ENCODE results near the gene CDADC1.

CDADC1 gene

DNA sequence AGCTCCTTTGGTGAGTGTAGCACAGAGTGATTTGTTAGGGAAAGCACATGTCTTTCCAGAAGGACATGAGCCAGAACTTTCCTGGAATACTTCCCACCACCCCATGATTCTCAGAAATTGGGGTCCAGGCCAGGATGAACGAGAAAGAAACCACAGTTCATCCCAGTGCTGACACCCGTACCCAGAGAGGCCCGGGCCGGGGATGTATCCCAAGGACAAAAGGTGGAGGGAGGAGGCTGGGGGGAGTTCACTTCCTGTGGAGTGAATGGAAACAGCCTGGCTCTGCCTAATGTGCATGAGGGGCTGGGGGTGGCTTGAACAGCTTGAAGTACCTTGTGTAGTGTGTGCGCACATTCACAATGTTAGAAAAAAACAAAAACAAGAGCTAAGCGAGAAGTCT, 47.5 kb downstream of the CDADC1 start:
- DNase-seq (ENCODE audit: low read depth in 2 of 2): no peak

DNA sequence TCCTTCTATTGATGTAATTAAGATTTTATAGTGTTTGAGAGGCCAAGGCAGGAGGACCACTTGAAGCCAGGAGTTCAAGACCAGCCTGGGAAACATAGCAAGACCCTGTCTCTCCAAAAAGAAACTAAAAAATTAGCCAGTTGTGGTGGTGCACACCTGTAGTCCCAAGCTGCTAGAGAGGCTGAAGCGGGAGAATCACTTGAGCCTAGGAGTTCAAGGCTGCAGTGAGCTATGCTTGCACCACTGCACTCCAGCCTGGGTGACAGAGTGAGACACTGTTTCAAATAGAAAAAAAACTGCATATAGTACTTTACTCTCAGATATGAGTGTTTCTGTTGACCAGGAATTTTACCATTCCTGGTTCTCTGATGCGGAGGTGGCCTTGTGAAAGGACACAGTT, 48.9 kb downstream of the CDADC1 start:
- DNase-seq (ENCODE audit: low read depth in 2 of 2): no peak

DNA sequence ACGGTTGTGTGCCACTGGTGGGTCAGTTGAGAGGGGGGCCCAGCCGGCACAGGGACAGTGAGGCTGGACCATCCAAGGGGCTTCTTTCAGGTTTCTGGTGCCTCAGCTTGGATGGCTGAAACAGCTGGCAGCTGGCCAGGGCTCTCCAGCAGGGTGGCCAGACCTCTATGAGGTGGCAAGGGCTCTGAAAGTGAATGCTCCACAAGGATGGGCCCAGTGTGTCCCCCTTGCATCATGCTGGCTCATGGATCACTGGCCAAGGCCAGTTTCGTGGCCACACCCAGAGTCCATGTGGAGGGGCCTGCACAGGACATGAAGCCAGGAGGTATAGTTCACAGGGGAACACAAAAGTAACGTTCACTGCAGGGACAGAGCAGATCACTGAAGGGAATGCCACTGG, 49.6 kb downstream of the CDADC1 start:
- DNase-seq (ENCODE audit: low read depth in 2 of 2): no peak

DNA sequence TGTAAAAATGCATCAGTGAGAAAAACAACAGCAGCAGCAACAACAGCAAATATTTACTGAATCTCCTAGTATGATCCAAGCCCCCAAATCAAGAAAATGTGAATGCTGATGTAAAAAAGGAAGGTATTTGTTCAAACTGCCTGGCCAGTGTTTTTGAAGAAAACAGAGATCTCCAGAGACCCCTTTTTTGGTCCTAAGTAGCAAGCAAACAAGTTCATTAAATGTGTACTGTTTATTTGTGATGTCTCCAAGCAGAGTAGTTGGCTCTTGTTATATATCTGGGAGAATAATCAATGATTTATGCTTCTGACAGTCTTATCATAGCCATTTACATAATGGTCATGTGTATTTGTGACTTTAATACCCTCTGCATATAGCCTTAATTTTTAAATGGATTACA, 50.7 kb downstream of the CDADC1 start:
- no peak for DNase-seq (ENCODE audit: low read depth in 2 of 2)

DNA sequence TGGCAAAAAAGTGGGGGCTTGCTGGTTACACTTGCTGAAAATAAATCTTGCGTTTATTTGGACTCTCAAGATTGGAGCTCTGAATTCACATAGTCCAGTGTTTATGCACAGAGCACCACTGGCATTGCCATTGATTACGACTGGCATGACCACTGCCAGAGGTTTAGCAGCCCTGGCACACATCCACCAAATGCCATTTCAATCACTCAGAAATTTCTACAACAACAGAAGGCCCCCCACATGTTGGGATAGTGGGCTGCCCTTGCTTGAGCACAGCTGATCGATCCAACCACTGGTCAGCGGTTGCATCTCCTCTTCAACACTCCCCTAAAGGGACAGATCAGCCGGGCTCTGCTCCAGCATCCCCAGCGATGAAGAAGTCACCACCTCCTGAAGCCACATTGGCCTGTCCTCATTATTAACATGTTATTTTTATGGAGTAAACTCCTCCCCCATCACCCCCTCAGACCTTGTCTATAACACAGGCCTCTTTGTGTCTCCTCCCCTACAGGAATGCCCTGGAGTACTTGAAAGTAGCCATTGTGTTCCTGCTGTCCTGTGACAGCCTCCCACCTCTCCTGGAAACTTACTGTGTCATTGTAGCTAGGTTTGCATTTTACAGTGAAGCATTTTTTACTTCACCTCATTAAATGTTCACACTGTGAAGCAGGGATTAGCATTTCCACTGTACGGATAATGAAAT, 51.3 kb downstream of the CDADC1 start:
- DNase-seq (ENCODE audit: low read depth in 2 of 2): no peak

DNA sequence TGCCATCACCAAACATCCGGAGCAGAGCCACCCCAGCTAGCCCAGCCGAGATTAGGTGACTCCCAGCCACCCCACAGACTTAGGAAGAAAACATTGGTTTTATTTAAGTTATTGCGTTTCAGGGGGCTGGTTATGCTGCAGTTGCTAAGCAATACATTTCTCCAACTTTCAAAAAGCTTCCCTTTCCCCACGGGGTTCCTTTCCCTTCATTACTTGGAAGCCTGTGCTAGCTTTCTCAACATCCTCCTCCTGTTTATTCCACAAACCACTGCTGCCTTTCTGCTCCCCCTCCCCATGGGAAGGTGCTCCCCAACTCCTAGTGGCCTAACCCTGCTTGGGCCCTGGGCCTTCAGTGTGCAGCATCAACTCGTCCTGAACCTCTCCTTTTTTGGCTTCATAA, 52.6 kb downstream of the CDADC1 start:
- DNase-seq (ENCODE audit: low read depth in 2 of 2): no peak

DNA sequence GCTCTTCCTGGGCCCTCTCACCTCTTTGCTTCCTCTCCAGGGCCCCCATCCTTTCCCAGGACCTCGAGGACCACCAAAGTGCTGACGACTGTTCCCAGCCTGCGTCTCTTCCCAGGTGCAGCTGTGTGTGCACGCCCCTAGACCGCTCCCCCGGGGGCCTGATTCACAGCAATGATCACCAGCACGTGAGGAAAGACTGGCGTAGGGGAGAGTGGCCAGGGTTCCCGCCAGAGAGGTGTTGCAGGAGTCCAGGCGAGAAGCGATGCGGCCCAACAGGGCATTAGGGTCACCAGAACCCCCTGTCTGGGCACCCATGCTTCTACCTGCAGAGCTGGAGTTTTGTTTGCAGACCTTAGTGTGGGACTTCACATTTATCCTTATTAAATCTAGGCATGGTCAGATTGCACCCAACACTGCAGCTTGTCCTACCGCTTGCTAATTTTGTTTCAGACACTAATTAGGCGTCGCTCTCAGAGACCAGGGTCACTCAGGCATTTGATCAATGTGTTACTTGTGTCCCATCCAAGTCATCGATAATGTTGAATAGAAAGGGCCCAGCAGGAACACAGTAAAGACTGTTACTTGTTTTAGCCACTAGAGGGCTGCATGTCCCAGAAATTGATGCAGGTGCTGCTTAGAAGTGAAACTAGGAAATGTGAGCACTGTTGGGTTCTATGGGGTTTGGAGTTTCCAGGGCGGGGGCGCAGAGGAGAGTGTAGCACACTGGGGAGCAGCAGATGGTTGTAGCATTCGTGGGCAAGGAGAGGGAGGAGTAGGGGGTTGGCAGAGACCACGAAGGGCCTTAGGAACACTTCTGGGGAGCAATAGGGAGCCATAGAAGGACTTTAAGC, 53.2 kb downstream of the CDADC1 start:
- DNase-seq (ENCODE audit: low read depth in 2 of 2): peak; percentile 37 to 49

DNA sequence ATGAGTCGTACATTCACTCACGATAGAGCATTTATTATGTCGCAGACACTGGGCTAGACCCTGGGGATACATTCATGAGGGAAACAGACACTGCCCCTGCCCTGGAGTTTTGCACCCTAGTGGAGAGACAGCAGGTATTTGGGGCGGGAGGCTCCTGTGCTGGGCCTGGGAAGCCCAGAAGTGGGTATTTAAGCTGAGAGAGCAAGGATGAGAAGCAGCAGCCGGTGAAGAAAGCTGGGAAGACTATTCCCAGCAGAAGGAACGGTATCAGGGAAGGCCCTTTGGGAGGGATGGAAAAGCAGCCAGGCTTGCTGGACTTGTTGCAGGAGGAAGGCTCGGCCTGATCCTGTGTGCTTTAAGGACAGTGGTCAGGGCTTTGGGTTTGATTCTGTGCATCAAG, 54.5 kb downstream of the CDADC1 start:
- no peak for DNase-seq (ENCODE audit: low read depth in 2 of 2)

DNA sequence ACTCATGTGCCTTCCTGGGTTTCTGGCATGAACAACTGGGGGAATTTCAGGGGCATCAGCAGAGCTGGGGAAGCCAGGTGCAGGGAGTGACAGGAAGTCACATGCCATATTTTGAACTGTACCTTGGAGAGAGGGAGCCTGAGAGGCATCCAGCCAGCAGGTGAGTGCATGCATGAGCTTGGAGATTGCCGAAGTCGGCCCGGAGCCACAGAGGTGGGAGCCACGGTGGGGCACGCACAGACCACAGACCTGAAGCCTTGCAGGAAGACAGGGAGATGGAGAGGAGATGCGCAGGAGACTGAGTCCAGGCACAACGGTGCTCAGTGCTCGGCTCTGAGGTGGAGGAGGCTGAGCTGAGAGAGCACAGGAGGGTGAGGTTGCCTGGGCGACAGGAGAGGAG, 55.1 kb downstream of the CDADC1 start:
- no peak for DNase-seq (ENCODE audit: low read depth in 2 of 2)

DNA sequence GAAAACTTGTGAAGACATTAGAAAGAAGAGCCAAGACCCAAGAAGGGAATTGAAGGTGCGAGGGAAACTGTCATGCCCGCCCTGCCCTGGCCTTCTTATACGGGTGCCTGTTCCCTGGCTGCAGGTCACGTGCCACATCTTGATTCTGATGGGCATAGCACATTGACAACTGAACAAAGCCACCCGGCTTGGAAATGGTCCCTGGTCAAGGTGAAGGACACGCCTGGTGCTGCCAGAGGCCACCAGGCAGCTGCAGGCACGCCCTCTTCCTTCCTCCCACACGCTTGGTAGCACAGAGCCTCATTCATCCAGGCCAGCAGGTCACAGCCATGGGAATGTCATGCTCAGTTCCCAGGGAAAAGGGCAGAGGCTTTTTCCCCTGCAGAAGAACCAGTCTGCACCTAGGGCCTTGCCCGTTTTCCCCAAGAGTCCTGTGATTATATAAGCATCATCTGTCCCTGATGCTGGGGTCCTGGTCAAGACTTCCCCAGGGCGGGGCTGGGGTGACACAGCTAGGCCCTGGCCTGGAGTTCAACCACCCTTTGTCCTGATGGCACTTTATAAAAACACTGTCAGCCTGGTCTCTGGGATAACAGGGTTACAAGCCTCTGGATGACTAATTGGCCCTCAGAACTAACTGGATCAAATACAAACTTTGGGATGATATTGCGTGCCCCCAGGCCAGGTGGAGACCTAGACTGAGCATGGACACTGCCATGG, 56.0 kb downstream of the CDADC1 start:
- no peak for DNase-seq (ENCODE audit: low read depth in 2 of 2)

DNA sequence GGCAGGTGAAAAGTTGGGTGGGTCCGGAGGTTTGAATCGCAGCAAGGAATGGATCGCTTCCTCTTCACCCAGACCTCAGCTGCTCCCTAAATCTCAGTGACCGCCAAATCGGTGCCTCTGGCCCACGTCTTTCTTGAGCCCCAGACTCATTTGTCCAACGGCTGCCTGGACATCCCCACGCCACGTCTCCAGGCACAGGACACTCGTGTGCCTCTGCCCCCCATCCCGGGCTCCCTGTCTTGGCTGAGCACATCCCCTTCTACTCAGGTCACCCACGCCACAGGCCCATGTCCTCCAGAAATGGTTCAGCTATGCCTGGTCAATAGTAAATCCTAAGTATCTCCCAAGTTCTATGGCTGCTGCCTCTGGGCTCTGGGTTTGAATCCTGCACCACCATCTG, 56.6 kb downstream of the CDADC1 start:
- no peak for DNase-seq (ENCODE audit: low read depth in 2 of 2)

DNA sequence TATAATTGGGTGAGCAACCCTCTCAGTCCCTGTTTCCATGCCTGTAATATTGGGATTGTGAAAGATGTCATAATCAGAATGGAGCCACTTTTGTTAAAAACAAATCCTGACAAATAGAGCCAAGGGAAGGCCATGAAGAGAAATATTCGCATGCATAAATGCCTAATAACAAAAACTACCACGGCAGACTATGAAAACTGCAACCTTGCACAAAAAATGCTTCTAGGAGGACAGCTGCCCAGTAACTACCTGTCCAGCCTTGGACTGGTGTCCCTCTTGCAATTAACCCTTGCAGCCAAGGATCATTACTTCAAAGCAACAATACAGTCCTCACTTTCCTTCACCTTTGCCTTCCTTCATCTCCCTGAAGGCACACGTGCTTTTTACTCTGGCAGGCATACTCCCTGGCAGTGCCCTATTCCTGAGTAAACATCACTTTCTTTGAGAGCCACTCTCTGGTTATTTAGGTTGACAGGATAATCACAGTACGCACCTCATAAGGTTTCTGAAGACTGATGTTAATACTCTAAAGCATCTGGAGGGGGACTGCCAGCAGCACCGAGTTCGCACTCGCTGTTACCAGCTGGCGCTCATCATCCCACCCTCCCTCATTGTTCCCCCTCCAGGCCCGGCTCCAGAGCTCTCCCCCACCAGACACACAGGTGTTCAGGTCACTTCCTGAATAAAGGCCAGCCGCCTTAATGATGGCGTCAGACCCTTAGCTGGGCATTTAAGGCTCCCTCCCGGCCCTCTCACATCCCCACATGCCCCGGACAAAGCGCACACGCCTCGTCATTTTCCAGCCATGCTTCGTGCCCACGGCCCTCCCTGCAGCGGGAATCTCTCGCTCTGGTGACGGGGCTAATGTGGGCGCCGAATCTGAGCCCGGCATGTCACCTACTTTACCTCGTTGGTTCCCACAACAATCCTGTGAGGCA, 57.3 kb downstream of the CDADC1 start:
- no peak for DNase-seq (ENCODE audit: low read depth in 2 of 2)

DNA sequence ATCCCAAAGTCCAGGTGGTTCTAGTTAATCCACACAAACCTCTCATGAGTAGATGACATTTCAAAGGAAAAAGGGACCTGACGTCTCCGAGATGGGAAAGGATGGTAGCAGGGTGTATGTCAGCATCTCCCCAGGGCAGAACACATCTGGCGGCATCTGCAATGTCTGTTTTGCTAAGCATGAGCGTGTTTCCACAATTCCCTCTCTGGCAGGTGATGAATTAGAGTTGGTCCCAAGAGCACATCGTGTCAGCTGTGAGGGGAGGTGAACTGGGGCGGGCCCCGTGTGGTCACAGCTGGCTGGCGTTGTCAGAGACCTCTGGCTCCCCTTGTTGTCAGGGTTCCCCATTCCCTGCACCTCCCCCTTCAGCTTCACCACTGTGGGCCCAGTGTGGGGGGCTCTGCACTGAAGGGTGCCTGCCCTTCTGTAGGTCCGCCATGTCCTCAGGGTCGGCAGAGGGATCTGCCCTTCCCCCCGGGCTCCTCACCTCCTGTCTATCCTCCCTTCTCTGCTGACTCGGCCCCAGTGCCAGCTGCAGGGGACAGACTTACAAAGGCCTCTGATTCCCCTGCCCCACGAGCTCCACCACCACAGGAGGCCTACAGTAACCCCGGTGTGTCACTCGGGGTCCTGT, 58.2 kb downstream of the CDADC1 start:
- DNase-seq (ENCODE audit: low read depth in 2 of 2): no peak

DNA sequence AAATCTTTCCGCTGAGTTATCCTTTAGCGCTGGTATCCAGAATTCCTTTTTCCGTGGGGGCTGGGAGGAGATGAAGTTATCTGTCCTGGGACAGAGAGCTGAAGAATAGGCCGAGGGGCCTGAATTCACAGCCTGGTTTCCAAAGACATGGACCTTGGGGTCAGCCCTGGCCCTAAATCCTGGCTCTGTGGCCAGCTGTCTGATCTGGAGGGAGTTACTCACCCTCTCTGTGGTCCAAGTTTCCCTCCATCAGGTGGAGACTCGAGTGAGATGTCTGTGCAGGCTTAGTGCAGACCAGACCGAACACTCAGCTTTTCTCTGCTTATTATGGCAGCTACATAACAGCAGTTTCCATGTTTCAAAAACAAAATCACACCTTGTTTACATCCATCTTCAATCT, 59.6 kb downstream of the CDADC1 start:
- DNase-seq (ENCODE audit: low read depth in 2 of 2): no peak

DNA sequence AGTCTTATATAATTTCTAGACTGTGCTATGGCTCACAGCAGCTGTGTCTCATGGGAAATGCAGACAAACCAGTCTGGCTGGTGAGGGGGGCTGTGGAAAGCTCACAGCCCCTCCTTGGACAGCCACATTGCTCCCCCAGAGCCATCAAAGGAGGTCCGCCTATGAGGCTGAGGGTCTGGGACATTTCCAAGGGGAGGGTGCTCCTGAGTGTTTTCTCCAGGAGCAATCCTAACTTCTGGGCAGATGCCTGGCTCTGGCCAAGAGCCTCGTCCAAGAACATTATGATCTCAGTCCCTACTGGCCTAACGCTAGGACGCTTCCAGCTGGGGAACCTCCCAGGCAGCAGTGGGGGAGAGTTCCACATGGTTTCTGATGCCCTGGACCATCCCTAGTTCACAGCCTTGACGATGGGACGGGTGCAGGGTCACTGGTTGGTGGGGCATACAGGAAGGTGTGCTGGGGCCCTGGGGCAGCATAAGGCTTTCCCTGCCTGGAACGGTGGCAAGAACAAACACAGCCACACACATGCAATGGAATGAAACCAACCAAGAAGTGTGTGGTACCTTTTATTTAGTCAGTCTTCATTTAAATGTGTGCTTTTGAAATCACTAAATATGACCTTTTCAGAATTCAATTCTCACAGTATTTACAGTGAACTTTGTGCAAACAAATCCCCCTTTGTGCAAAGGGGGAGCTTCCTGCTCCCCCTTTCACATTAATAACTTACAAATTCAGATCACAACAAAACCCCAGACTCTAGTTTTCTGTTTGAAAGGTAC, 60.6 kb downstream of the CDADC1 start:
- DNase-seq (ENCODE audit: low read depth in 2 of 2): no peak

DNA sequence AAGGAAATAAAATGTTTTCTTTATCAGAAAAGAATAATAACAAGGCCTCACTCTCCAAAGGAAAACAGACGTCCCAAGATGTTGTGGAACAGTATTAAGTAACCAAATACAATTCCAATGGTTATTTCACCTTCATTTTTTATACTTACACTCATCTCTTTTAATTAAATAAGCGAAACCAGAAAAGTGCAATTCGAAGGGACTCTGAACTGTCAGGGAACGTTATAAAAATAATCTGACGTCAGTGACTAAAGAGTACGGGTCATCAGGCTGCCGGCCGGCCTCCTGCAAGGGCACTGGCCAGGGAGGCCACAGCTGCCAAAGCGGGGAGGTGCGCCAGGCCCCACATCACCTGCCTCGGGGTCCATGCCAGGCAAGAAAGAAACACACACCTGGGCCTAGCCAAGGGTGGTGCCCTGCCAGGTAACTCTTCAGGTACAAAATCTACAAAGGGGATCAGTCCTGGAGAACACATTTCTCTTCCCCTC, 61.2 kb downstream of the CDADC1 start:
- no peak for DNase-seq (ENCODE audit: low read depth in 2 of 2)

DNA sequence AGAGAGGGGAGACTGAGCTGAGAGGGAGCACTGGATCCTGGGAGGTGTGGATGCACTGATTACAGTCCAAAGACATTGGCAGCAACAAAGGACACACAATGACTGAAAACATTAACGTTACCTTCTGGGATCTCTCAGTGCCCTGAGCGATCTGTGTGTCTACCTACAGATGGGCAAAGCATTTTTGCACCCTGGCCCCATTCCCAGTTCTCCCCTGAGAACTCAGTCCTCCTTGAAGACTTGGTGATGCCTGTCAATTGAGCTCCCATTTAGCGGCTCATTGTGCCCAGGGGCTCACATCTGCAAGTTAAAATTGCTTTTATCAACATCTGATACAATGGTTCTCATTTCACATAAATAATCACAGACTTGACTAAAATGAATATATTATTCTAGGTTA, 62.5 kb downstream of the CDADC1 start:
- DNase-seq (ENCODE audit: low read depth in 2 of 2): no peak

DNA sequence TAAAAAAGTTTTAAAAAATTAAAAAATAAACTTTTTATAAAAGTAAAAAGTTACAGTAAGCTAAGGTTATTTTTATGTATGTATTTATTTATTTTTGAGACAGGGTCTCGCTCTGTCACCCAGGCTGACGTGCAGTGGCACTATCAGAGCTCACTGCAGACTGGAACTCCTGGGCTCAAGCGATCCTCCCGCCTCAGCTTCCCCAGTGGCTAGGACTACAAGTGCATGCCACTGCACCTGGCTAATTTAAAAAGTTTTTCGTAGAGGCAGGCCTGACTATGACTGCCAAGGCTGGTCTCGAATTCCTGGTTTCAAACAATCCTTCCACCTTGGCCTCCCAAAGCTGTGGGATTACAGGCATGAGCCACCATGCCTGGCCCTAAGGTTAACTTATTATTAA, 64.1 kb downstream of the CDADC1 start:
- DNase-seq (ENCODE audit: low read depth in 2 of 2): no peak

DNA sequence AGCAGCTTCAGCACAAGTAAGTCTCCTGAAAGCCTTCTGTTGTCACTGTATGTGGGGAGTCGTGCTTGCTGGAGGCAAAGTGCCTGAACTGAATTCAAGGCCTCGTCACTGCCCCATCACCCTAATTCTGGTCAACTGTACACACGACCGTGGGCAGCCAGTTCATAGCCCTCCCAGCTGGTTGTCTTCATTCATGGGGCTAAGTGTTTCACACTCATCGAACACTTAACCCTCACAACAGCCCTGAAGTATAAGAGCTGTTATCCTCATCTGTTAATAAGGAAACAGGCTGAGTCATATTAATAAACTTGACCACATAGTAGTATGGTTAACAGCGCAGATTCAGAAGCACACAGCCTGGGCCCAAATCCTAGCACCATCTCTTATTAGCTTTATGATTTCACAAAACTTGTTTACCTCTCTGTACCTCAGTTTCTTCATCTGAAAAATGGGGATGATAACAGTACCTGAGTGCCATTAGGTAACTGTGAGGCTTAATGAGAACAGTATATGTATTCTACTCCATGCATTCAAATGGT, 66.7 kb downstream of the CDADC1 start:
- DNase-seq (ENCODE audit: low read depth in 2 of 2): no peak

DNA sequence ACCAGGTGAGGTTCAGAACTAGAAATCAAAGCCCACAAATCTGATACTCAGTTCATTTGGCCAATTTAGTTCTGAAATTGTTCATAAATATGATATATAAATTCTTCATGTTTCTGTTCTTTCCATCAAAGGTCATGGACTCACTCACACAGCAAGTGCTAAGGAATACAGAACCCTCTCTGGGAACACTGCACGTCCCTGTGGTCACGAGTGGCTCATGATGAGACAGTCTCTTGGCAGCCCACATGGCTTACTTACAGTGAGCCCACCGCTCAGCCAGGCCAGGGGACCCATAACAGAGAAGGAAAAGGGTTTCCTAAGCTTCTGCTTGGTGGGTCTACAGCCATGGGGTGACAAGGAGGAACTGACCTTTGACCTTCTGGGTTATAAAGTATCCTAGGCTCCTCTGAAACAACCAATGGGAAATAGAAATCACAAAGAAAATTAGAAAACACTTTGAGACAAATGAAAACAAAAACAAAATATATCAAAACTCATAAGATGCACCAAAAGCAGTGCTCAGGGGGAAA, 67.4 kb downstream of the CDADC1 start:
- no peak for DNase-seq (ENCODE audit: low read depth in 2 of 2)

Measured in activated CD4-positive, alpha-beta T cell treated with anti-CD3 and anti-CD28 coated beads for 24 hours (primary cell).